ENCODE measurements around the gene EFNA2.

EFNA2 gene

DNA sequence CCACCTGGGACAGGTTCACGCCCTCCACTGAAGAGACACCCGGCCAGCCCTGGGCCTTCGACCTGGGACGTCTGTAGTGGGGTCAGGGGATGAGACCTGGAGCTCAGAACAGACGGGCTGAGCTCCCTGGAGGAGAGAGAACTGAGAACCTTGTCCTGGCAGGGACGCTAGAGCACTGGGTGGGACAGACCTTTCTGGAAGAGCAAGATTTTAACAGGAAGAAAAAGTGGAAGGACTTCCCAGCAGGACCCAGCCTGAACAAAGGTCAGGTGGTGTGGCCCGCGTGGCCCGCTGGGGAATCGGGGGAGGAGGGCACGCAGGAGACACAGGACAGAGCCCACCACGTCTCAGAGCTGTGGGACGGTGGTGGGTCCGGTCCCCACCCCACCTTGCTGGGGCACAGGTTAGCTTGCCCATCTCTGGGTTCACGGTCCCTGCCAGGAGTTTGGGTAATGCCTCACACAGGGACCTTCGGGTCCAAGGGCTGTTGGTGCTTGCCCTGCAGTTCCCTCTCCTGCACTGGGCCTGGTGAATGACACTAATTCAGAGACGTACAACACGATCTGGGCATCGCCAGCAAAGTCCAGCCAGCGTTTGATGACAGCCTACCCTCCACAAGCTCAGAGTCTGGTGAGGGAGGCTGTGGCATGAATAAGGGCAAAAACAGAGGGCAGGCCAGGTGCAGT lies 1.2 kb upstream of the EFNA2 start:
- DNase-seq (ENCODE audit: low read depth in 2 of 2), result no peak

DNA sequence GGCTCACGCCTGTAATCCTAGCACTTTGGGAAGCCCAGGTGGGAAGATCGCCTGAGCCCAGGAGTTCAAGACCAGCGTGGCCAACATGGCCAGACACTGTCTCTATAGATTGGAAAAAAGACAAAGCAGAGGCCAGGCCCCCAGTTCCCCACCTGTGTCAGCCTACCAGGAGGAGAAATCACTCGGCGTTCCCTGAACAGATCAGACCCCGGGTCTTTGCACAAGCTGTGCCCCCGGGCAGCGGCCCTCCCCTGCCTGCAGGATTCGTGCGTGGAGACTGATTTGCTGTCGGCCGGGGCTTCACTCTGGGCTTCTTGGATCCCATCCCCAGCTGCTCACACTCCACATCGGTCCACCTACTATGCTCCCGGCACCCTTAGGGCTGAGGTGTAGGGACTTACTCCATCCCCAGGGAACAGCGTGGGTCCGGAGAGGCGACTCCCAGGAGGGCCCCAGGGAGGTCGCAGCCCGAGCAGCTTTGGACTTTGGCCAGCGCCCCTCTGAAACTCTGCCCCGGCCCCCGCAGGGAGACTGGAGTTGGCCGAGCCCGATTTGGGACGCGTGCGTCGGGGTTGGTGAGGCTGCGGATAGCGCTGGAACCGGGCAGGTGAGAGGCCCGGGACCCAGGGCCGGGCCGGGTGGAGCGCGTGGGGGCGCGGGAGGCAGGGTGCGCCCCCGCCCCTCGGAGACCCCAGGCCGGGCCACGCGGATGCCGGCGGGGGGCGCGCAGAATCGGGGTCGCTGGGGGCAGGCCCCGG lies 515 bp upstream of the EFNA2 start:
- no peak for DNase-seq (ENCODE audit: low read depth in 2 of 2)

GRCh38 chr19:1286487-1287353 lies 1.0 kb downstream of the EFNA2 start:
- DNase-seq (ENCODE audit: low read depth in 2 of 2), result no peak

- no peak for DNase-seq (ENCODE audit: low read depth in 2 of 2)
Measured at GRCh38 chr19:1287354-1288225, 1.9 kb downstream of the EFNA2 start.

- no peak for DNase-seq (ENCODE audit: low read depth in 2 of 2)
Measured at GRCh38 chr19:1288226-1288612, 2.5 kb downstream of the EFNA2 start.

- DNase-seq (ENCODE audit: low read depth in 2 of 2), result no peak
Measured at GRCh38 chr19:1288833-1289685, 3.4 kb downstream of the EFNA2 start.

GRCh38 chr19:1289686-1290025 lies 4.0 kb downstream of the EFNA2 start:
- DNase-seq (ENCODE audit: low read depth in 2 of 2), result no peak

GRCh38 chr19:1290196-1290702 lies 4.6 kb downstream of the EFNA2 start:
- no peak for DNase-seq (ENCODE audit: low read depth in 2 of 2)

GRCh38 chr19:1290703-1291651 lies 5.3 kb downstream of the EFNA2 start:
- no peak for DNase-seq (ENCODE audit: low read depth in 2 of 2)

DNA sequence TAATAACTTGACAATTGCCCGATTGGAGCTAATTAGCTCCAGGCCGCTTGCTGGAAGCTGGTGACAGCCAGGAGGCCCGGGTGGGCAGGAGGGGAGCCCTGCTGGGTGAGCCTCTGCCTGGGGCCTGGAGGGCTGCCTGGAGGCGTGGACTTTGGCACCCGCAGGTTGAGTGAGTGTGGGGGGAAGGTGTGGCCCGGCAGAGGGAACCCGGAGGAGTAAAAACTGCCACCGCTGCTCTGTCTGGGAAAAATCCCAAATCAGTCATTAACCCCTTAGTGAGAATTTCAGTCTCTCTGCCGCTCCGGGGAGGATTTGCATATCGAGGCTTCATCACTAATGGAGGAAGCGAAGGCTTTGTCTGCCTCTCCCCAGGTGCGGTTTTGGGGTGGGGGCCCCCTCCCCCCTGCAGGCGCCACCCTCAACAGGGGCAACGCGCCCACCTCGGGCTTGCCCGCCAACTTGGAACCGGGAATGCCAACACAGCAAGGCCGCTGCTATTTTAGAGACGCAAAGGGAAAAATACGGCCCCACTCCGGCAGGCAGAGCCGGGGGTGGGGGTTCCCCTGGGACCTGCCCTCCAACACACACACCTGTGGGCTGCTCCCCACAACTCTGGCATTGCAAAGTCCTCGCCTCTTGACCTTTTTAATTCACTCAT lies 6.2 kb downstream of the EFNA2 start:
- no peak for DNase-seq (ENCODE audit: low read depth in 2 of 2)

DNA sequence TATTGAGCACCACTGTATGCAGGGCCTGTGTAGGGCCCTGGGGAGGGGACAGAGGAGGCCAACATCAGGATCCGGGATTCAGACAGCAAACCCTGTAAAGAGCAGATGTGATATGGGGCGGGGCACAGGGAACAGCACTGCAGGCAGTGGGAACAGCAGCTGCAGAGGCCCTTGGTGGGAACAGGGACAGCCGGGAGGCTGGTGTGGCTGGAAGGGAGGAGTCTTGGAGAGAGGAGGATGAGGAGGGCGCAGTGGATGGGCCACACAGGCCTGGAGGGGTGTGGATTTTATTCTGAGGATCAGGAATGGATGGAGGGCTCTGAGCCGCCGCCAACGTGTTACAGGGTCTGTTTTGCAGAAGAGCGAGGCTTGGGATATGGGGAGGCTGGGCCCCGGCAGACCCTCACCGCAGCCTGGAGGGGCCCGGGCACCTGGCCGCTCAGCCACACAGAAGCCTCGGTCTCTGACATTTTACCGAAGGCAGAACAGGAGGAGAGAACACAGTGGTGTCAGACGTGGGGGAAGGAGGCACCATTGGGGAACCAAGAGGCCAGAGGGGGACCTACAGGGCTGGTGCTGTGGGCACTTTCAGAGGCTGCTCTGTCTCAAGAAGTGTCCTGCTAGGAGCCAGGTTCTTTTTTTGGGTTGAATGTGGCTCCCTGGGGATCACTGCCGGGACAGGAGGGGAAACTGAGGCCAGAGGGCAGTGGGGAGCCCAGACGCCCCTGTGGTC lies 6.9 kb downstream of the EFNA2 start:
- DNase-seq (ENCODE audit: low read depth in 2 of 2), result no peak

DNA sequence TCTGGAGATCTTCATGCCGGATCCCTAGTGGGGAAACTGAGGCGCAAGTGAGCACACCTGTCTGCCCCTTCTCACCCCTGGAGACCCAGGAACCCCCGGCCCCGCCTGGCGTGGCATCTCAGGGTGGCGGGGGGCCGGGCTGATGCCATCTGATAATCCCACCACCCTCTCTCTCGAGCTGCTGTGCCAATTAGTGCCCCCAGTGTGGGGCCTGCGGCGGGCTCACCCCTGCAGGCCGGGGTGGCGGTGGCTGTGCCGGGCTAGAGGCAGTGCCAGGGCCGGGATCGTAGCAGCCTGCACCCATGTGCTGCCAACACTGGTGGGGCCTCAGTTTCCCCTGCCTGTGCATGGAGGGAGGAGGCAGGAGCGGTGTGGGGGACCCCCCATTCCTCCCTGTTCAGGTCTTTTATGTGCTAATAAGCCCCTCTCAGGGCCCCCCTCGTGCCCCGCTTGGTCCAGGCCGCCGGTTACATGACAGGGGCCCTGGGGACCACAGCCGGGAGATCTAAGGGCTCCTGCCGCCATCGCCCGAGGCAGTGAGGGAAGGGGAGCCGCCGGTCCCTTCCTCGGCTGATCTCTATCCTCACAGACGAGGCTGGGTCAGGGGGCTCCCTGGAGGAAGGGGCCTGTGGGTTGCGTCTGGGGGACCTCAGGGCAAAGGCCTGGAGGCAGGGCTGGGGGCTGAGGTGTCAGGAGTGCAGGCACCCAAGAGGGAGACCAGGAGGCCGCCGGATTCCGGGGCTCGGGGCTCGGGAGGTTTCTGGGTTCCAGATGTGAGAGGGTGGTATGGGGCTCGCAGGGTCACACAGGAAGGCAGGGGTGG lies 8.3 kb downstream of the EFNA2 start:
- DNase-seq (ENCODE audit: low read depth in 2 of 2), result no peak

DNA sequence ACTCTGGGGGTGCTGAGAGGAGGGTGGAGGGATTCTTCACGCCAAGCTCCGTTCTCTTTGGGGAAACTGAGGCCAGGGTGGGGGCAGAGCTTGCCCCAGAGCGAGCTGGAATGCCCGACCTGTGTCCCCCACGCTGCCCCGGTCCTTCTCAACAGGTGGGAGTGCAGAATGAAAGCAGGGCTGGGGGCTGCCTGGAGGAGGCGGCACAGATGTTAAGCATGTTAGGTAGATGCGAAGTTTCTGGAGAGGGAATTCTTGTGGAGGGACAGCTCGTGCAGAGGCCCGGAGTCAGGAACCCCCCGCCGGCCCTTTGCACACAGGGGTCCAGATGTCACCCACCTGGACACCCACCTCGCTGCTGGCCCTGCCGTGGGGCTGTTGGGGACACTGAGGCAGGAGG lies 9.0 kb downstream of the EFNA2 start:
- DNase-seq (ENCODE audit: low read depth in 2 of 2), result no peak

DNA sequence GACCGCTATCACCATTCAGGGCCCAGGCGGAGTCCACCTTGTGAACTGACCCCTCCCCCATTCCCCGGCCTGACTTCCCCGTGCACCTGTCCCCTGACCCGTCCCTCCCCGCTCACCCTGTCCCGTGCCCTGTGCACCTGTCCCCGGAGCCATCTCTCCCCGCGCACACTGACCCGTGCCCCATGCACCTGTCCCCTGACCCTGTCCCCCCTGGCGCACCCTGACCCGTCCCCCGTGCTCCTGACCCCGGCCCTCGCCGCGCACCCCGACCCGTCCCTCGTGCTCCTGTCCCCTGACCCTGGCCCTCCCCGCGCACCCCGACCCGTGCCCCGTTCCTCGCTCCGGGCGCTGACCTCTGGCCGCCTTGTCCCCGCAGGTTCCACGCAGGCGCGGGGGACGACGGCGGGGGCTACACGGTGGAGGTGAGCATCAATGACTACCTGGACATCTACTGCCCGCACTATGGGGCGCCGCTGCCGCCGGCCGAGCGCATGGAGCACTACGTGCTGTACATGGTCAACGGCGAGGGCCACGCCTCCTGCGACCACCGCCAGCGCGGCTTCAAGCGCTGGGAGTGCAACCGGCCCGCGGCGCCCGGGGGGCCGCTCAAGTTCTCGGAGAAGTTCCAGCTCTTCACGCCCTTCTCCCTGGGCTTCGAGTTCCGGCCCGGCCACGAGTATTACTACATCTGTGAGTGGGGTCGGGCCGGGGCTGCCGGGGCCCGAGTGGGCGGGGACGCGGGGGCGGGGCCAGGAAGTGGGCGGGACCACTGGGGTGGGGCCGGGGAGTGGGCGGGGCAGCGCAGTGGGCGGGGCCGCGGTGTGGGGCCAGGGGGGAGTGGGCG lies 9.7 kb downstream of the EFNA2 start:
- DNase-seq (ENCODE audit: low read depth in 2 of 2), result peak in 1 of 2 donors; percentile 67

DNA sequence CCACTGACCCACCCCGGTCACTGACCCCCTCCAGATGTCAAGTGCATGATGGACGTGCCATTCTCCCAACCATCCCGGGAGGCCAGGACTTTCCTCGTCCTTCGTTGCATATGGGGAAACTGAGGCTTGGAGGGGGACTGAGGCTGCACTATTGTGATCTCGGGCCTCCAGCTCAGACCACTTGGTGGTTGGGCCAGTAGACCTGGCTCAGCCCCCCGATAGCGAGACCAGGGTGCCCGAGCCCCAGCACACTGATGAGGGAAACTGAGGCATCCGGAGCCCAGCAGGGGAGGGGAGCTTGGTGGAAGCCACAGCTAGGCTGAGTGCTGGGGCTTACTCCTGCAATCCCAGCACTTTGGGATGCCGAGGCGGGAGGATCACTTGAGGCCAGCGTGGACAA lies 10.4 kb downstream of the EFNA2 start:
- no peak for DNase-seq (ENCODE audit: low read depth in 2 of 2)

DNA sequence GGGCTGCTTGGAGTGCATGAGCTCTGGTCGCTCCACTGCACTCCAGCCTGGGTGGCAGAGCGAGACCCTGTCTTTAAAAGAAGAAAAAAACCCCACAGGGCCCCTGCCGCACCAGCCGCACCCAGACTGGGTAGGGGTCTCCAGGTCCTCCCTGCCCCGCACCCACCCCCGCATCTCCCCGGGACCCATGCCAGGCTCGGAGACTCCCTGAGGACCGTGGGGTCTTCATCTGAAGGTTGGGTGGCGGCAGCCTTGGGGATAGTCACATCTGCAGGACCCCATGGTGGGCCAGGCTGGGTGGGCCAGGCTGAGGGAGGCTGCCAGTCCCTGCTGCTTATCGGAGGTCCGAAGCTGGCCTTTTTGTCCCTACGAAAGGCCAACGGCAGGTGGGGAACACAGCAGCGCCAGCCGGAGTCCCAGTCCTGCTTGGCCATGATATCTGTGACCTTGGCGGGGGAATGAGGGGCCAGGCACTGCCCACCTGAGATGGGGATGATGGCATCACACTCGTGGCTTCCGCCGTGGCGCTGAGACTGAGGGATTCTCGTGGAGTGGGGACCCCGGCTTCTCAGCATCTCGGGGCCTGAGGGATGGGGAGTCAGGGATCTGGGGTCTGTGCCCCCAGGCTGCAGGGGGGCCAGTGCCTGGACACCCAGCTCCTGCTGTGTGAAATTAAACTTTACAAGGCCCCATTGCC lies 11.1 kb downstream of the EFNA2 start:
- DNase-seq (ENCODE audit: low read depth in 2 of 2), result no peak

All from stimulated activated CD4-positive, alpha-beta T cell treated with anti-CD3 and anti-CD28 coated beads, Interleukin-4, amount 100 ng/mL, for 48 hours (primary cell).